Neuronal stem cell (in vitro differentiated cells): ENCODE measurements around the gene BBS9.

Experiments
- DNase-seq: peaks from one replicate; pipeline ENCODE4 v3.0.0-alpha.2; 2013; ENCODE audit warnings: low spot score
- H2AFZ ChIP-seq: one replicate; pipeline ENCODE4 v1.6.1; 2013; ENCODE audit warnings: mild to moderate bottlenecking, low read length, inconsistent platforms
- H2AK5ac ChIP-seq: 2 replicates; pipeline ENCODE4 v1.6.1; 2013; ENCODE audit warnings: low read depth, mild to moderate bottlenecking, inconsistent platforms, low read length, moderate library complexity, mixed read lengths
- H2BK120ac ChIP-seq: 2 replicates; pipeline ENCODE4 v1.6.1; 2013; ENCODE audit warnings: low read depth, mild to moderate bottlenecking, inconsistent platforms, low read length, moderate library complexity, mixed read lengths
- H2BK12ac ChIP-seq: one replicate; pipeline ENCODE4 v1.6.1; 2013; ENCODE audit warnings: low read length, inconsistent platforms
- H2BK15ac ChIP-seq: 2 replicates; pipeline ENCODE4 v1.6.1; 2013; ENCODE audit warnings: mild to moderate bottlenecking, low read length, inconsistent platforms, mixed read lengths
- H2BK5ac ChIP-seq: one replicate; pipeline ENCODE4 v1.6.1; 2013; ENCODE audit warnings: inconsistent platforms, mild to moderate bottlenecking, low read length, moderate library complexity
- H3K14ac ChIP-seq: one replicate; pipeline ENCODE4 v1.6.1; 2013; ENCODE audit warnings: low read length, inconsistent platforms
- H3K18ac ChIP-seq: 2 replicates; pipeline ENCODE4 v1.6.1; 2013; ENCODE audit warnings: low read length, inconsistent platforms
- H3K23ac ChIP-seq: 2 replicates; pipeline ENCODE4 v1.6.1; 2013; ENCODE audit warnings: low read depth, mild to moderate bottlenecking, mixed read lengths, low read length, inconsistent platforms; ENCODE audit not compliant: poor library complexity
- H3K27ac ChIP-seq: replicated peaks from 3 replicates; pipeline ENCODE4 v1.5.1; 2013; ENCODE audit warnings: low read length, inconsistent platforms
- H3K27me3 ChIP-seq, 3 experiments: 2 replicates each; pipeline ENCODE4 v1.6.1; 2013; ENCODE audit warnings: low read length in 3 of 3, mild to moderate bottlenecking in 2 of 3, inconsistent platforms in 1 of 3, low read depth in 1 of 3, mixed read lengths in 1 of 3, moderate library complexity in 1 of 3; ENCODE audit not compliant: control insufficient read depth in 3 of 3, insufficient read depth in 3 of 3
- H3K36me3 ChIP-seq, 2 donors: replicated peaks in 1 of 2; 2 replicates each; pipeline ENCODE4 v1.6.1; 2013; ENCODE audit warnings: low read length in 2 of 2; ENCODE audit not compliant: control insufficient read depth in 2 of 2, insufficient read depth in 2 of 2
- H3K4ac ChIP-seq: 2 replicates; pipeline ENCODE4 v1.6.1; 2013; ENCODE audit warnings: inconsistent platforms, mild to moderate bottlenecking, low read length, moderate library complexity
- H3K4me1 ChIP-seq, 2 donors: 1 replicate in 1 of 2; 2 replicates in 1 of 2; pipeline ENCODE4 v1.6.1; 2013; ENCODE audit warnings: low read length in 2 of 2, low read depth in 1 of 2; ENCODE audit not compliant: control insufficient read depth in 2 of 2, insufficient read depth in 1 of 2
- H3K4me2 ChIP-seq: one replicate; pipeline ENCODE4 v1.6.1; 2013; ENCODE audit warnings: mild to moderate bottlenecking, low read length, inconsistent platforms; ENCODE audit not compliant: insufficient read depth, poor library complexity, severe bottlenecking
- H3K4me3 ChIP-seq, 2 donors: 2 replicates each; pipeline ENCODE4 v1.5.1; 2013; ENCODE audit warnings: low read length in 2 of 2, mild to moderate bottlenecking in 2 of 2, inconsistent platforms in 1 of 2, moderate library complexity in 1 of 2
- H3K79me1 ChIP-seq: one replicate; pipeline ENCODE4 v1.6.1; 2013; ENCODE audit warnings: low read depth, mild to moderate bottlenecking, inconsistent platforms, low read length, moderate library complexity
- H3K9ac ChIP-seq: one replicate; pipeline ENCODE4 v1.6.1; 2013; ENCODE audit warnings: mild to moderate bottlenecking, low read depth, low read length, inconsistent platforms; ENCODE audit not compliant: poor library complexity
- H3K9me3 ChIP-seq, 2 donors: replicated peaks in 1 of 2; 2 replicates each; pipeline versions ENCODE3 to v1.6.1; 2013; ENCODE audit warnings: low read length in 2 of 2, mild to moderate bottlenecking in 2 of 2, inconsistent platforms in 1 of 2, low read depth in 1 of 2, mixed read lengths in 1 of 2, moderate library complexity in 1 of 2; ENCODE audit not compliant: control insufficient read depth in 2 of 2, insufficient read depth in 1 of 2
- H4K8ac ChIP-seq: one replicate; pipeline ENCODE4 v1.6.1; 2013; ENCODE audit warnings: low read depth, mild to moderate bottlenecking, inconsistent platforms, low read length, moderate library complexity
- H4K91ac ChIP-seq: one replicate; pipeline ENCODE4 v1.6.1; 2013; ENCODE audit warnings: low read length, low read depth, mild to moderate bottlenecking, inconsistent platforms; ENCODE audit not compliant: poor library complexity
- WGBS, 2 donors: extraction: QIAGEN DNeasy Blood & Tissue Kit; methylation state at CpG; one replicate each; pipeline ENCODE4 v1.1.7; 2013; ENCODE audit warnings: missing lambda C conversion rate in 2 of 2, mixed read lengths in 1 of 2; ENCODE audit not compliant: insufficient read length in 2 of 2, insufficient replicate concordance in 1 of 2; ENCODE audit errors: extremely low coverage in 2 of 2; 5-methylcytosine and 5-hydroxymethylcytosine counted together

BBS9 gene

GRCh38 chr7:33466203-33466602 lies 336.8 kb downstream of the BBS9 start:
- H3K79me1 ChIP-seq: no peaks in the 10 kb centered on the region
- no peaks in the 10 kb centered on the region for H3K36me3 ChIP-seq
- H2AFZ ChIP-seq: no peak overlapping the region
- H2BK12ac ChIP-seq: no peak overlapping the region
- H2AK5ac ChIP-seq: no peak overlapping the region
- WGBS, 2 donors: no CpG with 5 or more reads among the region's 4 CpGs
- no peak overlapping the region for H3K23ac ChIP-seq
- H3K27ac ChIP-seq: no peak overlapping the region
- H3K4me2 ChIP-seq: no peak overlapping the region
- H2BK15ac ChIP-seq: no peak overlapping the region
- H3K9me3 ChIP-seq: peaks cover 0 to 8% of the 10 kb centered on the region in 2 donors
- peaks cover 2 to 5% of the 10 kb centered on the region in 2 donors for H3K4me1 ChIP-seq
- H3K18ac ChIP-seq: no peak overlapping the region
- H3K14ac ChIP-seq: no peak overlapping the region
- no peak overlapping the region for H3K4ac ChIP-seq
- no peaks in the 10 kb centered on the region for H3K27me3 ChIP-seq
- DNase-seq: no peak
- no peak overlapping the region for H4K91ac ChIP-seq
- no peak overlapping the region for H3K4me3 ChIP-seq
- H4K8ac ChIP-seq: no peak overlapping the region
- no peak overlapping the region for H2BK5ac ChIP-seq
- H3K9ac ChIP-seq: no peak overlapping the region
- no peak overlapping the region for H2BK120ac ChIP-seq

- no peak for DNase-seq
- WGBS, 2 donors: no CpG with 5 or more reads among the region's 3 CpGs
- Histone ChIP-seq H3K9ac (no peak overlapping the region), H4K8ac (no peak overlapping the region), H3K27me3 (no peaks in the 10 kb centered on the region), H2AK5ac (no peak overlapping the region), H2BK15ac (peak overlapping the region; percentile 73), H3K4me2 (no peak overlapping the region), H2BK120ac (no peak overlapping the region), H3K23ac (no peak overlapping the region), H3K18ac (no peak overlapping the region), H3K14ac (no peak overlapping the region), H3K36me3 (no peaks in the 10 kb centered on the region), H3K79me1 (no peaks in the 10 kb centered on the region), H3K4me1 (peaks cover 0 to 3% of the 10 kb centered on the region in 2 donors), H3K27ac (no peak overlapping the region), H2BK12ac (no peak overlapping the region), H3K9me3 (peaks cover 0 to 8% of the 10 kb centered on the region in 2 donors), H2AFZ (no peak overlapping the region), H4K91ac (no peak overlapping the region), H3K4me3 (no peak overlapping the region), H2BK5ac (peak overlapping the region; percentile 58), H3K4ac (no peak overlapping the region)
These were observed 342.4 kb downstream of the BBS9 start for GRCh38 chr7:33471636-33472242.

GRCh38 chr7:33472348-33473025 lies 343.1 kb downstream of the BBS9 start:
- no peak for DNase-seq
- no peak overlapping the region for H3K9ac ChIP-seq
- no peak overlapping the region for H3K4me2 ChIP-seq
- H3K14ac ChIP-seq: no peak overlapping the region
- no peak overlapping the region for H4K91ac ChIP-seq
- H3K4me1 ChIP-seq: peaks cover 0 to 3% of the 10 kb centered on the region in 2 donors
- H3K4me3 ChIP-seq: no peak overlapping the region
- H2AK5ac ChIP-seq: no peak overlapping the region
- no CpG with 5 or more reads among the region's 4 CpGs for WGBS, 2 donors
- no peaks in the 10 kb centered on the region for H3K27me3 ChIP-seq
- H4K8ac ChIP-seq: no peak overlapping the region
- no peak overlapping the region for H2BK15ac ChIP-seq
- no peak overlapping the region for H2BK12ac ChIP-seq
- no peaks in the 10 kb centered on the region for H3K79me1 ChIP-seq
- no peaks in the 10 kb centered on the region for H3K36me3 ChIP-seq
- H2BK120ac ChIP-seq: no peak overlapping the region
- no peak overlapping the region for H3K23ac ChIP-seq
- H2AFZ ChIP-seq: no peak overlapping the region
- peaks cover 0 to 8% of the 10 kb centered on the region in 2 donors for H3K9me3 ChIP-seq
- no peak overlapping the region for H2BK5ac ChIP-seq
- no peak overlapping the region for H3K27ac ChIP-seq
- no peak overlapping the region for H3K4ac ChIP-seq
- H3K18ac ChIP-seq: no peak overlapping the region

GRCh38 chr7:33477719-33478480 lies 348.5 kb downstream of the BBS9 start:
- Histone ChIP-seq H2AFZ (no peak overlapping the region), H4K91ac (no peak overlapping the region), H2BK12ac (no peak overlapping the region), H2BK120ac (no peak overlapping the region), H3K9me3 (no peaks in the 10 kb centered on the region), H3K14ac (no peak overlapping the region), H2BK15ac (no peak overlapping the region), H3K36me3 (no peaks in the 10 kb centered on the region), H3K4me2 (no peak overlapping the region), H3K27me3 (no peaks in the 10 kb centered on the region), H3K4me3 (no peak overlapping the region), H3K4me1 (peaks cover 0 to 3% of the 10 kb centered on the region in 2 donors), H4K8ac (no peak overlapping the region), H3K23ac (no peak overlapping the region), H3K79me1 (no peaks in the 10 kb centered on the region), H2BK5ac (no peak overlapping the region), H3K9ac (no peak overlapping the region), H3K18ac (no peak overlapping the region), H3K4ac (no peak overlapping the region), H3K27ac (no peak overlapping the region), H2AK5ac (no peak overlapping the region)
- WGBS, 2 donors: no CpG with 5 or more reads among the region's 1 CpG
- DNase-seq: no peak
